Transverse colon (tissue), 4 donors: ENCODE results near the gene PPP1R3G. TPM values are rescaled to one million over a fixed set of nuclear protein-coding genes. Genes with fewer than 3 reads are reported as not detected.

Experiments used
- DNase-seq: peaks from one replicate; pipeline ENCODE4 v3.0.0-alpha.2; 2019
- H3K27ac ChIP-seq, 4 donors: fragments of 200-600 bp; sonication (generic); 2 replicates each; pipeline ENCODE4 v1.5.1; 2016 to 2018; ENCODE audit warnings: inconsistent platforms in 4 of 4
- H3K27me3 ChIP-seq: fragments of 200-600 bp; sonication (generic); 2 replicates; pipeline ENCODE4 v1.5.1; 2017; ENCODE audit warnings: inconsistent platforms
- H3K36me3 ChIP-seq, 4 donors: fragments of 200-600 bp; sonication (generic); 2 replicates each; pipeline ENCODE4 v1.5.1; 2017 to 2019; ENCODE audit warnings: inconsistent platforms in 4 of 4
- H3K4me1 ChIP-seq, 4 donors: fragments of 200-600 bp; sonication (generic); 2 replicates each; pipeline ENCODE4 v1.5.1; 2017 to 2020; ENCODE audit warnings: inconsistent platforms in 4 of 4
- H3K4me3 ChIP-seq, 4 donors: fragments of 200-600 bp; sonication (generic); 1 replicate in 1 of 4; 2 replicates in 3 of 4; pipeline versions ENCODE4 v1.5.1 to v1.6.1; 2017 to 2019; ENCODE audit warnings: inconsistent platforms in 4 of 4
- H3K9me3 ChIP-seq, 2 donors: fragments of 200-600 bp; sonication (generic); 2 replicates each; pipeline ENCODE4 v1.5.1; 2017 to 2019; ENCODE audit warnings: inconsistent platforms in 2 of 2
- EP300 ChIP-seq: sonication (generic); formaldehyde crosslinking; IDR thresholded peaks from one replicate; pipeline ENCODE4 v1.6.1; 2017; ENCODE audit warnings: antibody characterized with exemption, low read depth
- POLR2A ChIP-seq: fragments of 450-650 bp; IDR thresholded peaks from one replicate; pipeline ENCODE4 v1.6.1; 2016; ENCODE audit warnings: antibody characterized with exemption, mild to moderate bottlenecking, moderate library complexity
- POLR2AphosphoS5 ChIP-seq, 3 donors: sonication (generic); formaldehyde crosslinking; IDR thresholded peaks; one replicate each; pipeline ENCODE4 v1.6.1; 2016; ENCODE audit warnings: antibody characterized with exemption in 3 of 3
- WGBS, 2 donors: methylation state at CpG; one replicate each; pipeline ENCODE4 v1.1.5; 2018; ENCODE audit warnings: low coverage in 1 of 2; 5-methylcytosine and 5-hydroxymethylcytosine counted together
- in situ Hi-C, 4 donors: fragments of 200-750 bp; cut with MboI; loops; one replicate each; pipeline versions ENCODE4 v1.15.0 to v1.15.1; 2017; ENCODE audit warnings: low sequenced_read_pairs in 3 of 4, low pct_ligation_motif_present in 1 of 4, low pct_unique_long_range_greater_than_20kb in 1 of 4
- intact Hi-C: fragments of 100-400 bp; cut with DNase I; formaldehyde crosslinking; loops from one replicate; pipeline ENCODE4 v1.15.1; 2023; ENCODE audit warnings: low total_unique reads
- total RNA-seq, 4 donors: library from RNA; depleted of rRNA; stranded (reverse); fragments of >200 nt; gene quantifications; one replicate each; pipeline ENCODE4 v1.1.0, GENCODE V29; 2016
- TF ChIP-seq, protein P1 (sequence below), 5 experiments: fragments of 200-600 bp in 3 of 5; fragments of 450-650 bp in 2 of 5; sonication (generic) in 3 of 5; IDR thresholded peaks; 1 replicate in 2 of 5; 2 replicates in 3 of 5; pipeline ENCODE4 v1.5.1; 2016 to 2017; ENCODE audit warnings: antibody characterized with exemption in 5 of 5, inconsistent platforms in 3 of 5, mild to moderate bottlenecking in 2 of 5, moderate library complexity in 1 of 5

The PPP1R3G gene
- total RNA-seq, 4 donors from 2014 or later = 0.40 to 1.2 (median 0.95) TPM; not detected in 1

DNA sequence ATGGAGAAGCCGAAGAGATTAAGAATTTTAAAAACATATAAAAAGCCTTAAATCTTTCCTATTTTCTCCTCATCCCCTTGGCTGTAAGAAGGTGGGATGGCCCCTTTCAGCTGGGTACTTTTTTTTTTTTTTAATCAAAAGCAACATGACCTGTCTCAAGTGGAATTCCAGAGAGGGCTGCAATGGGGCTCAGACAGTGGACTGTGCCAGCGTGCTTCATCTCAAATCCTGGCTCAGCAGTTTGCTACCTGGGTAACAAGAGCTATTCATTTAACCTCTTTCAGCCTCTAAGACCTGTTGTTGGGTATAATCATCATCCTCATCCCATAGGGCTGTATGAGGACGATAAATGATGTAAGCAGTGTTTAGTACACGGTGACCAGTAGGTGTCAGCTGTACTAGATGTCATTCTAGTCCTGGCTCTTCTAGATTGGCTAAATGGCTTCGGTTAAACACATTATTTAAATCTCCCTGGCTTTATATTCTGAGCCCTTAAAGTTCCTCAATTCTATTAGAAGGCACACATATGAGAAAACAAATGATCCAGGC lies 6.9 kb upstream of the PPP1R3G start:
- Histone ChIP-seq H3K9me3 (no peaks in the 10 kb centered on the region), H3K4me1 (no peaks in the 10 kb centered on the region), H3K27ac (no peak overlapping the region), H3K27me3 (no peaks in the 10 kb centered on the region), H3K36me3 (no peaks in the 10 kb centered on the region), H3K4me3 (no peak overlapping the region)
- TF ChIP-seq, protein P1, sequence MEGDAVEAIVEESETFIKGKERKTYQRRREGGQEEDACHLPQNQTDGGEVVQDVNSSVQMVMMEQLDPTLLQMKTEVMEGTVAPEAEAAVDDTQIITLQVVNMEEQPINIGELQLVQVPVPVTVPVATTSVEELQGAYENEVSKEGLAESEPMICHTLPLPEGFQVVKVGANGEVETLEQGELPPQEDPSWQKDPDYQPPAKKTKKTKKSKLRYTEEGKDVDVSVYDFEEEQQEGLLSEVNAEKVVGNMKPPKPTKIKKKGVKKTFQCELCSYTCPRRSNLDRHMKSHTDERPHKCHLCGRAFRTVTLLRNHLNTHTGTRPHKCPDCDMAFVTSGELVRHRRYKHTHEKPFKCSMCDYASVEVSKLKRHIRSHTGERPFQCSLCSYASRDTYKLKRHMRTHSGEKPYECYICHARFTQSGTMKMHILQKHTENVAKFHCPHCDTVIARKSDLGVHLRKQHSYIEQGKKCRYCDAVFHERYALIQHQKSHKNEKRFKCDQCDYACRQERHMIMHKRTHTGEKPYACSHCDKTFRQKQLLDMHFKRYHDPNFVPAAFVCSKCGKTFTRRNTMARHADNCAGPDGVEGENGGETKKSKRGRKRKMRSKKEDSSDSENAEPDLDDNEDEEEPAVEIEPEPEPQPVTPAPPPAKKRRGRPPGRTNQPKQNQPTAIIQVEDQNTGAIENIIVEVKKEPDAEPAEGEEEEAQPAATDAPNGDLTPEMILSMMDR (IDR thresholded peaks at IDR 0.05) = no peak
- TF ChIP-seq EP300 = no peak
- no peak for TF ChIP-seq POLR2AphosphoS5 (IDR thresholded peaks at IDR 0.05)
- TF ChIP-seq POLR2A = no peak
- in situ Hi-C loops (no loop called here), intact Hi-C loops (no loop called here)
- DNase-seq = no peak
- WGBS, 2 donors = 44 to 52% methylated on average over 5 of the region's 5 CpGs

DNA sequence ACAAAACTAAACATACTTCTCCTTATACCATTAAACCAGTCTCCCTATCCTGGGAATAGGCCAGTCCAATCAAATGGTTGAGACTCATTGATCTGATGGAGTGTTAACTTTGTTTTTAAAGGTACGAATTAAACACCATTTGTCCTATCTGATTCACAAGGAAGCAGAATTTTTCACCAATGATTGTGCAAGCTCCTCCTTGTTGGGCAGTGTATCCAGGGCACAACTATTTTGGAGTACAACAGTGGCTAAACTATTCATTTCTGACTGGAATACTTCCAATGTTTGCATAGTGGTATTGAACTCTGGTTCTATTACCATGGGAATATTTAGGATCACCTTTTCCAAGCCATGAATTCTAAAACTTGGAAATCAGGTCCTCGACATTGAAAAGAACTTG lies 5.4 kb upstream of the PPP1R3G start:
- WGBS, 2 donors = 90 to 100% methylated on average over 2 of the region's 2 CpGs
- Histone ChIP-seq H3K4me3 (no peak overlapping the region), H3K27me3 (no peaks in the 10 kb centered on the region), H3K36me3 (no peaks in the 10 kb centered on the region), H3K27ac (no peak overlapping the region), H3K9me3 (no peaks in the 10 kb centered on the region), H3K4me1 (peaks cover 0 to 5% (median 2%) of the 10 kb centered on the region in 4 donors)
- intact Hi-C loops (no loop called here), in situ Hi-C loops (no loop called here)
- DNase-seq = no peak
- TF ChIP-seq POLR2A = no peak
- TF ChIP-seq, protein P1 (IDR thresholded peaks at IDR 0.05) = no peak
- TF ChIP-seq EP300 = no peak
- no peak for TF ChIP-seq POLR2AphosphoS5 (IDR thresholded peaks at IDR 0.05)

GRCh38 chr6:5080574-5080973 lies 4.6 kb upstream of the PPP1R3G start:
- 60 to 100% methylated on average over 1 to 3 of the region's 3 CpGs for WGBS, 2 donors
- H3K36me3 ChIP-seq = no peaks in the 10 kb centered on the region
- no peak overlapping the region for H3K27ac ChIP-seq
- in situ Hi-C loops = no loop called here
- H3K27me3 ChIP-seq = no peaks in the 10 kb centered on the region
- H3K4me3 ChIP-seq = no peak overlapping the region
- intact Hi-C loops = no loop called here
- no peak for DNase-seq
- no peaks in the 10 kb centered on the region for H3K9me3 ChIP-seq
- TF ChIP-seq, protein P1 (IDR thresholded peaks at IDR 0.05) = no peak
- TF ChIP-seq POLR2A (no peak), EP300 (no peak), POLR2AphosphoS5 (IDR thresholded peaks at IDR 0.05) (no peak)
- H3K4me1 ChIP-seq = peaks cover 0 to 11% (median 4%) of the 10 kb centered on the region in 4 donors

GRCh38 chr6:5081182-5081581 lies 4.0 kb upstream of the PPP1R3G start:
- in situ Hi-C loops (no loop called here), intact Hi-C loops (no loop called here)
- TF ChIP-seq POLR2A (no peak), EP300 (no peak), POLR2AphosphoS5 (IDR thresholded peaks at IDR 0.05) (no peak)
- TF ChIP-seq, protein P1 (IDR thresholded peaks at IDR 0.05) = no peak
- Histone ChIP-seq H3K27me3 (peaks cover 4% of the 10 kb centered on the region), H3K36me3 (no peaks in the 10 kb centered on the region), H3K4me1 (peaks cover 1 to 17% (median 10%) of the 10 kb centered on the region in 4 donors), H3K4me3 (no peak overlapping the region), H3K9me3 (no peaks in the 10 kb centered on the region), H3K27ac (no peak overlapping the region)
- DNase-seq = no peak
- WGBS, 2 donors = 80 to 94% methylated on average over 2 to 3 of the region's 3 CpGs
